Right ventricle myocardium inferior (tissue), 1 donor: ENCODE results near the gene HRH1. TPM values are rescaled to one million over a fixed set of nuclear protein-coding genes. Genes with fewer than 3 reads are reported as not detected.

ENCODE experiments used
- ATAC-seq: fragments of 200-7000 bp; cut with Tn5 transposase; one replicate; pipeline ENCODE4 v1.9.1; 2020; ENCODE audit warnings: mild to moderate bottlenecking, moderate library complexity
- DNase-seq: peaks from one replicate; pipeline ENCODE4 v3.0.0; 2021; ENCODE audit errors: missing footprints
- intact Hi-C: fragments of 100-400 bp; cut with DNase I; formaldehyde crosslinking; loops from one replicate; pipeline ENCODE4 v1.11.0; 2022
- total RNA-seq: library from RNA; stranded (reverse); fragmentation: NEBNext Ultra II Directional; extraction: Animal tissue kit (Norgen Biotek cat#: 25700); gene quantifications from one replicate; pipeline ENCODE4 v1.2.1, GENCODE V29; 2021
- donor health status: DM: no; HTN: yes; CAD: no; lungs with severe emphysema.

The HRH1 gene
- total RNA-seq, 1 donor from 2014 or later = 1.8 TPM

DNA sequence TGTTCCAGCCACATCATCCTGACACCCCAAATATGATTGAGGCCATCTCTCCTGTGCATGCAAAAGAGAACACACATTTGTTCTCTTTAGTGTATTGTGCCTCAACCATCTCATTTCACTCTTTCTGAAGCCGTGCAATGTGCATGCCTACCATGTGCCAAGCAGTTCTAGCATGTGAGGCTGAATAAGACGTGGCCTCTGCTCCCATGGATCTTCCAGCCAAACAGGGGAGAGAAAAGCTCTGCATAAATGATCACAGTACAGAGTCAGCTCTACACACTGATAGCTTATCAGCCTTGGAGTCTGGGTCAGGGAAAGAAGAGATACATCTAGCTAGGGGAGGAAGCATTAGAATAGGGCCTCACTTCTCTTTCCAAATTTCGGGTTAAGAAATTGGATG lies 69.7 kb downstream of the HRH1 start:
- ATAC-seq = no peak
- intact Hi-C loops = no loop called here
- DNase-seq = no peak

GRCh38 chr3:11224870-11225229 lies 70.6 kb downstream of the HRH1 start:
- DNase-seq = no peak
- intact Hi-C loops = no loop called here
- no peak for ATAC-seq

- intact Hi-C loops = no loop called here
- DNase-seq (no peak), ATAC-seq (no peak)
These were observed 71.7 kb downstream of the HRH1 start for GRCh38 chr3:11226042-11226370.

DNA sequence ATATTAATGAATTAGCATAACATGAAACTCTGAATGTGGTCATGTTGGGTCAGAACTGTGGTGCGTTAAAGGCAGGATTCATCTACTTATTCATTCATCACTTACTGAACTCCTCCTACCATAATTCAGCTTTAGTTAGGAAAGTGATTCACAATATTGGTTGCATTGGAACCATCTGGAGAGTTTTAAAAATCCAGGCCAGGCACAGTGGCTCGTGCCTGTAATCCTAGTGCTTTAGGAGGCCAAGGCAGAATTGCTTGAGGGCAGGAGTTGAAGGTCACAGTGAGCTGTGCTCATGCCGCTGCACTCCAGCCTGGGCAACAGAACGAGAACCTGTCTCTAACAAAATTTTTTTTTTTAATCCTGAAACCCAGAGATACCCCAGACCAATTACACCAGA lies 73.7 kb downstream of the HRH1 start:
- DNase-seq (no peak), ATAC-seq (no peak)
- intact Hi-C loops = no loop called here

DNA sequence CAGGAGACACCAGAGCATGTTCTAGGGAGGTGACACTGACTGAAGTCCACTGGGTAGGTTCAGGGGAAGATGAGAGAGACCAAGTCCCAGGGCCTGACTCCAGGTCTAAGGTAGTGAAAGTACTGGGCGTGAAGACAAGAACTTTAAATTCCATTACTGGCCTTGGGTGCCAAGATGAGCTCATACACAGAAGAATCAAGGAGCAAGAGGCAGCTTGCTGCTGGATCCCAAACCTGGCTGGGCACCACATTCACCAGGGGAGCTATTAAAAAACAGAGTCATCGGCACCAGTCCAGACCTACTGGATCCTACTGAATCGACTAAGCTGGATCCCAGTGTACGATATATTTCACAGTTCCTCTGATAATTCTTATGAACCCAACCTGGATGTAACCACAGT lies 75.8 kb downstream of the HRH1 start:
- intact Hi-C loops = no loop called here
- DNase-seq (no peak), ATAC-seq (no peak)

- DNase-seq (no peak), ATAC-seq (no peak)
- intact Hi-C loops = no loop called here
These were observed 76.5 kb downstream of the HRH1 start for GRCh38 chr3:11230832-11231231.

GRCh38 chr3:11235385-11235784 lies 81.1 kb downstream of the HRH1 start:
- intact Hi-C loops = no loop called here
- ATAC-seq = no peak
- DNase-seq = no peak

DNA sequence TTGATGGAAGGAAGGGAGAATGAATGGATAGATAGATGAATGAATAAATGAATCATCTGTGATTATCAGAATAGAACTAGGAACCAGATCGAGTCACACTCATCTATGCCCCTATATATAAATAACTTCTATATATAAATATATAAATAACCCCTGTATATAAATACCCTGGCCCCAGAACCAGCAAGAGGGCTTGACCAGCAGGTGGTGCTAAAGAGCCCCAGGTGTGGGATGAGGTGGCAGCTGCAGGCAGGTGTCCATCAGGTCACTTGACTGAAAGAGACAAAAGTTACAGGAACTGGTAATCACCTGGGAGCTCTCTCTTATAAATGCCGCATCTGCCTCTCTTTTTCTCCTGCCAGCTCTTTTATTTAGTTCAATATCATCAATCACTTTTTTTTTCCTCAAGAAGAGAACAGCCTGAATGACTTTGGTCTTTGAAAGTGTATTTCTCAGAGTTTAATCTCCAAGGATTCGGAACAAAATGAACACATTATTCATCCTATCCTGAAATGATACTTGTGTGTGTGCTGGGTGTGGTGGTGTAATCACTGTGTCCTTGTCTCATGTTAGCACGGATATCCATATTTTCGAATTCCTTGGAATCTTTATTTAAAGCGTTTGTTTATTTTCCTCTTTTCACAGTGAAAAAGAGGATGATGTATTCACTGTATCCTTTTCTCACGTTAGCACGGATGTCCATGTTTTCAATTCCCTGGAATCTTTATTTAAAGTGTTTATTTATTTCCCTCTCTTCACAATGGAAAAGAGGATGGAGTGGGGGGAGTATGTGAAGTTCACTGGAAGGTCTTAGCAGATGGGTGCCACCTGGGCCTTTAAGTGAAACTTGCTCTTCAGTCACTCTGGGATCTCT lies 82.5 kb downstream of the HRH1 start:
- ATAC-seq (no peak), DNase-seq (peak; percentile 70)
- intact Hi-C loops = loop anchor here (1.0 kb wide), 1 partner anchor 99 kb away; no protein-coding TSS in a partner anchor

DNA sequence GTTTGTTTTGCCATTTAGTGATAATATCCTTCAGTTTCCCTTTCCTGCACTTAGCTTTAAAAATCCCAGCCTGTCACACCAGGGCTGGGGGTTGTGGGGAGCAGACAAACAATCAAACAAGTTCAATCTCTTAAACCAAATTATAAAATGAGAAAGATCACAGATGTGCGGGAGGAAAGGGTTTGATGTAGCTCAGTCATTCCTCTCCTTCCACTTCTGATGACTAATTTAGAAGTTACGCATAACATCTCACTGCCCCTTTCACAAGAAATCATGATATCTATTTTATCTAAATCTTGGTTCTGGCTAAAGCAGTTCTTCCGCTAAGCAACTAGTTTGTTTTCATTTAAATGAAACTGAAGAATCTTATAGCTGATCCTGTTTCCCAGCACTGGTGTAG lies 83.8 kb downstream of the HRH1 start:
- ATAC-seq = no peak
- no peak for DNase-seq
- intact Hi-C loops = no loop called here

DNA sequence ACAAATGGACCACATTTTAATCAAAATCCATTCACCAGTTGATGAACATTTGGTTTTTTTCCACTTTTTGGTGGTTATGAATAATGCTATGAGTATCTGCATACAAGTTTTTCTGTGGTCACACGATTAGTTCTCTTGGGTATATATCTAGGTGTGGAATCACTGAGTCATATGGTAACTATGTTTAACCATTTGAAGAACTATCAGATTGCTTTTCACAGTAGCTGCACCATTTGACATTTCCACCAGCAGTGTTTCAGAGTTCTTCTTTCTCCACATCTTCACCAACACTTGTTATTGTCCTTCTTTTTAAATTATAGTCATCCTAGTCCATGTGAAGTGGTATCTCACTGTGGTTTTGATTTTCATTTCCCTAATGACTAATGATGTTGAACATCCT lies 84.6 kb downstream of the HRH1 start:
- no peak for ATAC-seq
- intact Hi-C loops = no loop called here
- DNase-seq = no peak

GRCh38 chr3:11239796-11240195 lies 85.5 kb downstream of the HRH1 start:
- DNase-seq = no peak
- no peak for ATAC-seq
- intact Hi-C loops = no loop called here

GRCh38 chr3:11240496-11240895 lies 86.2 kb downstream of the HRH1 start:
- intact Hi-C loops = no loop called here
- no peak for DNase-seq
- ATAC-seq = no peak

- intact Hi-C loops = no loop called here
These were observed 89.9 kb downstream of the HRH1 start for GRCh38 chr3:11244121-11244677.

GRCh38 chr3:11245276-11245675 lies 91.0 kb downstream of the HRH1 start:
- ATAC-seq = no peak
- intact Hi-C loops = no loop called here

More at GRCh38 chr3:11244121-11244677, 89.9 kb downstream of the HRH1 start:
- no peak for ATAC-seq
- DNase-seq = no peak

DNA sequence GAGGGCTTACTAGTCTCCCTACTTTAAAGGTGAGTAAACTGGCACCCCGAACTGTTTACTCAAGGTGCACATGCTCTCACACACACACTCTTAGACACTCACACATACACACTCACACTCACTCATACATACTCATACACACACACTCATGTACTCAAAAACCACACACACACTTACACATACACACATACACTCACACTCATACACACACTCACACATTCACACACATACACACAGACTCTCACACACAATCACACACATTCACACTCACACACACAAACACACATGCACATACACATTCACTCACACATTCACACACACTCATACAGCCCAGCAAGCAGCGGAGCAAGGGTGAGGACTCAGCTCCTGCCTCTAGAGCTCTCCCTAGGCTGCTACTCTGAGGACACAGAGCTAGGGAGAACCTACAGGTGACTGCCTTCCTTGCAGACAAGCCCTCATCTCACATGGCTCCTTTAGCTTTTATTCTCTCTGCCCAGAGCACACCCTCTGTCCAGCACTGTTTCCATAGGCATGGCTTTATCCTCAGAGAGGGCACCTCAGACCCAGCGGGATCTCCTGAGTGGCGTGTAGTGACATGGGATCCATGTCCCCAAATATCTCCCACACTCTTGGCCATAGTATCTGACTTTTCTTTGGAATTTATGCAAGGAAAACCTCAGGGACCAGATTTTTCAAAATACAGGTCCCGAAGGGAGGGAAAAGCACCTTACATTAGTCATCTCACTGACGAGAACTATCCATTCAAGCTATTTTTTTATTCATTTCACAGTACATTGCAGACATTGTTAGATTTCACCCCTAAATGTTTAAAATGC lies 91.8 kb downstream of the HRH1 start:
- DNase-seq (no peak), ATAC-seq (no peak)
- intact Hi-C loops = no loop called here

More at GRCh38 chr3:11245276-11245675, 91.0 kb downstream of the HRH1 start:
- no peak for DNase-seq

DNA sequence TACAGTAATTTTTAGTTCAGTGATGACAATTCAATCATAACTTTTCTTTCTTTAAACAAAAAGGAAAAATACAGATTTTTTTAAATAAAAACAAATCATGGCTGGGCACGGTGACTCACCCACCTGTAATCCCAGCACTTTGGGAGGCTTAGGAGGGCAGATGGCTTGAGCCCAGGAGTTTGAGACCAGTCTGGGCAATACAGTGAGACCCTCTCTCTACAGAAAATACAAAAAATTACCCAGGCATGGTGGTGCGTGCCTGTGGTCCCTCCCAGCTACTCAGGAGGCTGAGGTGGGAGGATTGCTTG lies 92.3 kb downstream of the HRH1 start:
- no peak for DNase-seq
- intact Hi-C loops = no loop called here
- no peak for ATAC-seq

- intact Hi-C loops = no loop called here
- no peak for ATAC-seq
- DNase-seq = no peak
These were observed 93.1 kb downstream of the HRH1 start for GRCh38 chr3:11247362-11247761.

- ATAC-seq = no peak
- intact Hi-C loops = no loop called here
- DNase-seq = no peak
These were observed 94.3 kb downstream of the HRH1 start for GRCh38 chr3:11248596-11248995.

GRCh38 chr3:11250902-11251806 lies 96.9 kb downstream of the HRH1 start:
- ATAC-seq (no peak), DNase-seq (no peak)
- intact Hi-C loops = no loop called here
